GM18502 (cell line): ENCODE results near the gene RBCK1.
"Not testable (repeated sequence)": the region's sequence is repeated elsewhere in the genome, so short reads cannot be mapped to it uniquely, and the experiment has no call there.

ENCODE experiments used
- ATAC-seq: cut with Tn5 transposase; IDR thresholded peaks from one replicate; pipeline ENCODE4 v1.9.1; 2021; ENCODE audit warnings: mild to moderate bottlenecking; ENCODE audit not compliant: unreplicated experiment, poor library complexity

RBCK1 gene

DNA sequence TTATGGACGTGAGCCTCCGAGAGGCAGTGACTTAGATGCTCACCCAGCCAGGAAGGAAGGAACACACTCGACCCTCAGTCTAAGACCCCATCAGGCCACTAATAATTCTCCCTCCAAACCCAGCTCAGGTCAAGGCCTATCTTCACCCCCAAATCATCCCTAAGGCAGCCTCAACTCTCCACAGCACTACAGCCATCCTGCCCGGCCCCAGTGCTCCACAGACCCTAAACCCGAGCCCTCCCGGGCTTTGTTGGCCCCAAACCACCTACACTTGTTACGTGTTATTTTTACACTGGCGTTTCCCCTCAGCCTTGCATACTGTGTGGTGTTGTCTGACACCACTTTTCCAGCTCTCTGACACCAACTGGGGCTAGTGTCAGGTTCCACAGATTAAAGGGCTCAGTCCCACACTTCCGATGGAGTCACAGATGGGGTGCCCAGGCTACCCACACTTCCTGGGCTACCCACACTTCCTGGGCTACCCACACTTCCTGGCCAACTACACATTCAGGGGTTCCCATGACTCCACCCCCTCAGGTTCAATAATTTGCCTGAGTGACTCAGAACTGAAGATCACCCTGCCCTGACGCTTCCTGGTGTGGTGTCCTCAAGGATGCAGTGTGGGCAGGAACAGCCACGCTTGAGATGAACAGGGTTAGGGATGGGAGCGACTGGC lies 25.3 kb downstream of the RBCK1 start:
- ATAC-seq, result peak; percentile 87

DNA sequence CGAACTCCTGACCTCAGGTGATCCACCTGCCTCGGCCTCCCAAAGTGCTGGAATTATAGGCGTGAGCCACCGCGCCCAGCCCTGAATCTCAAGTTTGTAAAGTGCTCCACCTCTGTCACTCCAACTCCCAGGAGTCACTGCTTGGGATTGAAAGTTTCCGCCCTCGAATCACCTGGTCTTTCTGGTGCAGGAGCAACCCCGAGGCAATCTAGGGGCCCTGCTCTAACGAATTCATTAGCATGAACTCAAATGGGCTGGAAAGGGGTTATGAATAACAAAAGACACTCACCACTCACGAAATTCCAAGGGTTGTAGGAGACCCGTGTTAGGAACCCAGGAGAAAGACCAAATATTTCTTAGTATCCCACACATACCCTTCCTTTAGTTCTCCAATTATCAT lies 26.1 kb downstream of the RBCK1 start:
- no peak for ATAC-seq

DNA sequence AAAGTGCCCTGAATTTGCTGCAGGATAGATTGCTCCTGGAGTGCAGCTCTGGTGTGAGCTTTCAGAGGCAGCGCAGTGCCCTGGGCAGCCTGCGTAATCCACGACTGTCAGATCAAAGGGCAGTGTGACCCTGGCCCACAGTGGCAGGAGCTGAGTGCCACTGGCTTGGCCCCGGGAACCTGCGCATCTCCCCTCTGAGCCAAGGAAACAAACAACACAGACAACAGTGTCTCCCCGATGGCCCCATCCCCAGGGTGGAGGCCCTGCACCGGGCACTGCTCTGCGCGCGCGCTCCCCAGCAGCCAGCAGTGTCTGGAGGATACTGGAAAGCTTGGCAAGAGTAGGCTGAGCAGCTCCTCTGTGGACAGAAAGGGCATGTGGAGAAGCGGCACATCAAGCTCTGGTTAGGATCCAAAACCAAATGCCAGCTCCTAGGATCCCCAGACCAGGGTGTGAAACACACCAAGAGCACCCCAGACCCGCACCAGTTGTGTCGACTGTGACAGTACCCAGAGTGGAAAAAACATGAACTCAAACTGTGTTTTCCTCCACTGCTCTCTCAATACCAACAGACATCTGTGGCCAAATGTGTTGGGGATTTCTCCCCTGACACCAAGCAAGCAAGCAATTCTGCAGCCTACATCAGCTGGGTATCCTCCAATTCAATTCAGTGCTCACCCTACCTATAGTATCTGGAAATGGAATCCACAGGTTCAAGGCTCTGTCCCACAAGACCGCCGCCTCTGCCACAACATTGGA lies 26.7 kb downstream of the RBCK1 start:
- ATAC-seq, result no peak

DNA sequence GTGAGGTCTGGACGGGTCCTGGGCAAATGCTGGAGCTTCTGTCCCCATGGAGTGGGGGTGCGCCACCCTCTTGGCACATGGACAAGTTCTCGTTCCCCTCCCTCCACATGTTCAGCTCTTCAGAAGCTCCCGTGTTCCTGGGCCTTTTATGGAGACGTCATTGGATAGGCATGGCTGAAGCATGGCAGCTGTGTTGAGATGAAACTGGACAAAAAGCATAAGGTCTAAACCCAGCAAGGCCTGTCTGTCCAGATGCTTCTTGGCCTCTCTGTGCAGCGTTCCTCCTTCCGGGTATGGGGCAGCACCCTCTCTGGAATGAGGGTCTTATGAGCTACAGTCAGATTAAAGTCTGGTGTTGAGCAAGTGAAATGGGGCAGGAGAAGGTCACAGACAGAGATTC lies 27.5 kb downstream of the RBCK1 start:
- ATAC-seq, result no peak

DNA sequence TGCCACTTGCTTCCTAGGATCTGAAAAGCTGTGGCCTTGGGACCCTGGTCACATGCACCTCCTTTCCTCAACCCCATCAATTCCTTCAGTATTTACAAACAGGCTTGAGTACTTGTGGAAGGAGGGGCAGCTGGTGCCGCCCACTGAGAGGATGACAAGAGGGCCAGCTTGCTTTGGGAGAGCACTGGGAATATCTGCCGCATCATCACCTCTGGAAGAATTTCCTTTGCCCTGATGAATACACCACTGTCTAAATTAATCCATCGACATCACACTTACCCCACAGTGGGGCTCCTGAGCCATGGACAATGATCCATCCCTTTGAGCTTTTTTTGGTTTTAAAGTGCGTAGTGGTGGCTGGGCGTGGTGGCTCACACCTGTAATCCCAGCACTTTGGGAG lies 28.4 kb downstream of the RBCK1 start:
- ATAC-seq, result no peak

DNA sequence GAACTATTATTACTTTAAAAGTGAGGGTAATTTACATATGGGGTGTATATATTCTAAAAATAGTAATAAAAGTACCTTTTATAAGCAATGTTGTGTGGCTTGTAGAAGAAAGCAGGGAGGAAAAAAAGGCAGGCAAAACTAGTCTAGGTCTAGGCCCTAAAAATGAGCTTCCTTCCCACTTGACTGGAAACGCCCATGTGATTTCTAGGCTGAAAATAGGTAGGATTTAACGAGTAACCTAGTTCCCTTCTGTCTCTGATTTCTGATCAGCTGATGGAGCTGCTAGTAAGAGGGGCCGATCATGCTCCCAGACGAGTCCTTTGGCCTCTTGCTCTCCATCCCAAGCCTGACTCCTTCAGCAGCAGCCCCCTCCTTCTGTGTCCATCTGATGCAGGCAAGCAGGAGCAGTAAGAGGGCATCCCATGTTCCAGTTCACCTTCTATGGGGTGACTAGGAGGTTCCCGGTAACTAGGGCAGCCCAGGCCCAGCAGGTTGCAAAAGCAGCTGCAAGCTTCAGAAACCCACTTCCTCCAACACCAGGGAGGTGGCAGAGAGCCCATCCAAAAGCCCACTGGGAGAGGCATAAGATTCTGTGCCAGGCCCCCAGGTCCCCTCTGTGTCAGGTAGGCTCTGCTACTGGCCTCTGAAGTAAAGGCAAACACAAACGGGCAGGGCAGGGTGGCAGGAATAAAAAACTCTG lies 29.8 kb downstream of the RBCK1 start:
- no peak for ATAC-seq

DNA sequence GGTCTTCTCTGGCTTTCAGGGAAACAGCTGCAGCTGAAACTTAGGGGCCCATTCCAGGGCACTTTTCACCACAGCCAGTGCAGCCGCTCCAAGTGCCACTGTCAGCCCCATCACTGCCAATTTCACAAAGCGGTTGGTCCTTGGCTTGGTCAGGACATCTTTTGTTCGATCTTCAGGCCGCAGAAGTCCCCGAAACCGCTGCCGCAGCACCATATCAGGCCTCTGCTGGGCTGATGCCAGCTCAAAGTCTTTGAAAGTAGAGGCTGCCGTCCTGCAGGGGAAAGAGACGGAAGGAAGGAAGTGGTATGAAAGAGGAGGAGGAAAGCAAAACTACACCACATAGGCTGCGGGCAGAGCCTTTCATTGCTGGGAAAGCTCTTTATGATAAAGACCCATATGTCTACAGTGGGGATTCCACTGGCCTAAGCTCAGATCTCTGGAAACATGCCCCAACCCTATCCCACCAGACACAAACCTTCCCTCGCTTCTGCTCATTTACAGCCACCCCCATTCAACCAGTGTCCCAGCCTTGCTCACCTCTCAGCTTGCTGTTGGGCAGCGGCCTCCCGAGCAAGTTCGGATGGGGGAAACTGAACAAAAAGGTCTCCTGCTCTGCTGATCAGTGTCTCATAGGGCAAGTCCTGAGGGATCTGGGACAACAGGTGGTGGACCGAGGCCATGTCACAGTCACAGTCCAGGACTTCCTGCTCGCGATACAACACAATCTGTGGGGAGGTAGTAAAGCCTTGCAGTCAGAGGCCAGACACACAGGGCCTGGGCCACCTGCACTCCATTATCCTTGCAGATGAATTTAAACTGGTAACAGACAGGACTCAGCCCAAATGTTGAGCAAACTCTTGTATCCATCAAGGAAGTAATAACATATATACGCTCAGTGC lies 30.7 kb downstream of the RBCK1 start:
- ATAC-seq, result no peak

DNA sequence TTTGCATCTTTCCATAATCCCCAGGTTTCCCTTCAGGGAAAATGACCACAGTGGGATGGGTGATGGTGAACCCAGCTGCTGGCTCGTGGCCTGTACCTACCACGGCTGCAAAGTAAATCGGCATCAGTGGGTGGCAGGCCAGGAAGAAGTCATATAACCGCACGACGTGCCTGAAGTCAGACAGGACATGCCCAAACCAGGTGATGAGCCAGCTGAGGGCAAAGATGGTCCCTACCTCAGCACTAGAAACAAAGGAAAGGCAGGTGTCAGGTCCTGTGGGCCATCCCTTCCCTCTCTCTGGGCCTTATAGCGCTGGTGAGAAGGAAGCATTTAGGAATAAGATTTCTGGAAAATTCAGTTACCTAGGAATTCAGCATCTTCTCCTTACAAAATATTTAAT lies 32.0 kb downstream of the RBCK1 start:
- ATAC-seq, result no peak

DNA sequence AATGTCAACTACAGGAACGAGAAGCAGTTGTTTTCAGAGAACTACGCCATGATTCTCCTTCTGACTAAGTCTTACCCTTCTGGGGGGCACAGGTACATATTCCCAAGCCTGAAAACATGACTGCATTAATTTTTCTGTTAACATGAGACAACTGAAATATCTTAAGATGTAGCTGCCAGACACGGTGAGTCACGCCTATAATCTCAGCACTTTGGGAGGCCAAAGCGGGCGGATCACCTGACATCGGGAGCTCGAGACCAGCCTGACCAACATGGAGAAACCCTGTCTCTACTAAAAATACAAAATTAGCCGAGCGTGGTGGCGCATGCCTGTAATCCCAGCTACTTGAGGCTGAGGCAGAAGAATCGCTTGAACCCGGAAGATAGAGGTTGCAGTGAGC lies 32.5 kb downstream of the RBCK1 start:
- no peak for ATAC-seq

DNA sequence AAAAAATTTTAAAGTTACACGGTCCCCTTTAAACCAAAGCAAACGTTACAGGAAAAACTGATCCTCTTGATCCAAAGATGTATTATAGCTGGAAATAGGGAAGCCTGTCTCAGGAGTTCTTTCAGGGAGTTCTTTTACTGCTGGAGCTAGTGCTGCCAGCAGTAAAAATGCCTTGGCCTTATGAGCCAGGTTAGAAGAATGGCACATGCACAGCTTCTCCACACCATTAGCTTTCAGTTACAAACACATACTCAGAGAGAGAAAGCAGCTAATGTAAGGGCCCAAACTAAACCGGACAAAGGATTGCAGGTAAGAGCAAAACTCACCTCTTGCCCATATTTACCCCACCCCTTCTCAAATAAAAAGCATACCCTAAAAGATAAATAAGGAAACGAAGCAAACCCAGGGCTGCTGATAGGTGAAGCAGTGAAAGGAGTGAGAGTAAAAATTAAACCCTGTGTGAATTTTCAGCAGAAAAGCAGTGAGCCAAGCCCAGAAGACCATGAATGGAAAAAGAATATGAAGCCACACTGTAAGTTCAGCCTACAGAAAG lies 35.2 kb downstream of the RBCK1 start:
- no peak for ATAC-seq

DNA sequence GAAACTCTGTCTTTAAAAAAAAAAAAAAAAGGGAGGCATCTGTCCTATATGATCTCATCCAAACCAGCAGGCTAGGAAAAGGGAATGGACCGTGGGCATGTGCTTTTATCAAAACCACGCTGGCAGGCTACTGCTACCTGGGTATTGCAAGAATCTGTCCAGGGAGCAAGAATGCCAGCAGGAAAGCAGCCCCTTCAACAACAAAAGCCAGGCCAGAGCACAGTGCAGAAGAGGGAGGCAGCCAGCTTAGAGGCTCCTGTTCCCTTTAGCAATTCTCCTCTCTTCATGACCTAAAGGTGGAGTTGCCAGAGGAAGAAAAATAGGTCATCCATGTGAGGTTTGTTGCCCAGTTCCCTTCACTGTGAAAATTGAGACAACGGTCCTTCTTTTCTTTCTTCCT lies 36.0 kb downstream of the RBCK1 start:
- ATAC-seq, result no peak

DNA sequence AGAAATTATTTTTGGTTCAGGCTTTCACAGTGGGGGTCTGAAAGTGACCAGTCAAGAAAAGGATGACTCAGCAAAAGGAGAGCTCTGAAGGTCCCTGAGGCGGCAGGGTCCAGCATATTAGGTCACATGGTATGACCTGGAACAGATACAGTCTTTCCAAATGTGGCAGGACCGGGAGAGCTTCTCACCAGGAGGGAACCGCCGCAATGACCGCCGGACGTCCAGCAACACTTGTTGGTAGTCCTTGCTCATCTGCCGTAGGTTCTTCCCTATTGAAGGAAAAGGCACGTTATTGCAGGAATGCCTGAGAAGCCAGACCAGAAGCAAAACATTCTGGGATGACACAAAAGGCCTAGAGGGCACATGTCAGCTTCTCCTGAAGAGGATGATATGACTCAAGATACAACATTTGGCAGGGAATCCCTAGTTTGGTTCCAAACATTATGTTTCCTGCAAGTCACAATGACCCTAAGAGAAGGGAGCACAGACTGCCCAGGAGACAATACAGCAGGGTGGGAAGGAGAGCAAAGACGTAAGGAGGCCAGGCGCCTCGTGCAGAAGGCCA lies 36.8 kb downstream of the RBCK1 start:
- ATAC-seq, result no peak

DNA sequence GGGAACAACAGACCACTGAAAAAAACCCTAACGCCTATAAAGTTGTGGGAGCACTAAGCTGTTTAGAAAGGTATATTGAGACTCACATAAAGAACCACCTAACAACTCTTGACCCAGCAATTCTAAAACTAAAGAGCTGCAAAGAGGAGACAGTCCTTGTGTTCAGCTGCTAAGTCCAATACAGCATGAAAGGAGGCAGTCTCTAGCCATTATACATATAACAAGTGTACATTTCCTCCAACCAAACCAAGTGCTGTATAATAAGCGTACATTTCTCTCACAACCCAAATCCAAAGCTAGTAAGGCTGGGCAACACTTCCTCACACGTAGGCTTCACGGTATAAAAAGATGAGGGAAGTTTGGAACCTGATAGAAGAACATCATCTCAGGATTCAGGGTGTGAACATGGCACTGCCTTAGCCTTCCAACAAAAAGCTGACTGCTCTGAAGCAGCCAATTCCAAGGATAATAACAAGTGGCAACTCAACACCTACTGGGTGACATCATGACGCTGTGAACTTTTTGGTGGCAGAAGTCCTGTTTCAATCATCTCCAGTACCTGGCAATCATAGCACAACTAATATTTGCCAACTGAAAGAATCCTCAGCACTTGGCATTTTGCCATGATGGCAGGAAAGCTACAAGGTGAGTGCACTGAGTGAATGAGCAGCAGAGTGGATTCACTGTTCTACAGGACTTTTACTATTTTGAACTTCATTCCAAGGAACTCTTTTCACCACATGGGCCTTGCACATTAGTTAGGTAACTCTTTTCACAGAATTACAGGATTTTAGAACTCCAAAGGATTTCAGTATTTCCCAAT lies 37.6 kb downstream of the RBCK1 start:
- ATAC-seq, result no peak

DNA sequence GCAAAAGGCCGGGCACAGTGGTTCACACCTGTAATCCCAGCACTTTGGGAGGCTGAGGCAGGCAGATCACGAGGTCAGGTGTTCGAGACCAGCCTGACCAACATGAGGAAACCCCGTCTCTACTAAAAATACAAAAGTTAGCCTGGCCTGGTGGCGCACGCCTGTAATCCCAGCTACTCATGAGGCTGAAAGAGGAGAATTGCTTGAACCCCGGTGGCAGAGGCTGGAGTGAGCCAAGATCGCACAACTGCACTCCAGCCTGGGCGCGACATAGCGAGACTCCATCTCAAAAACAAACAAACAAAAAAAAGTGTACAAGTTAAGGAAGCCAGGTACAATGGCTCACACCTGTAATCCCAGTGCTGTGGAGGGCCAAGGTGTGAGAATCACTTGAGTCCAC lies 43.9 kb downstream of the RBCK1 start:
- not testable (repeated sequence) for ATAC-seq

DNA sequence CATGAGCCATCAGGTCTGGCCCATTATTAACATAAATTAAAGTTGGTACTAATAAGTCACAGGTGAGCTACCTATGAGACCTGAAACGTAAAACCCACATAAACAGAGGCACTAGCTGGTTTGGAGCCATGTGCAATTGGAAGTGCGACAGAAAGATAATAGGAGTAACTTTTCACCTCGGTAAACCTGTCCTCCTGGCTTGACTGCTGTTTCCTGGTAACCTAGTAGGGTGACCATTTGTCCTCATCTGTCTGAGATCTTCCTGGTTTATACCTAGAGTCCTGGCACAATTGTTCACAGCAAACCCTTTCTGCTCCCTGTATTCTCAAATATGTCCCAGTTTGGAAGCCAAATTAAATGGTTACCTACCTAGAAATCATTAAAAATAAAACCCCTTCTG lies 46.9 kb downstream of the RBCK1 start:
- ATAC-seq, result no peak

DNA sequence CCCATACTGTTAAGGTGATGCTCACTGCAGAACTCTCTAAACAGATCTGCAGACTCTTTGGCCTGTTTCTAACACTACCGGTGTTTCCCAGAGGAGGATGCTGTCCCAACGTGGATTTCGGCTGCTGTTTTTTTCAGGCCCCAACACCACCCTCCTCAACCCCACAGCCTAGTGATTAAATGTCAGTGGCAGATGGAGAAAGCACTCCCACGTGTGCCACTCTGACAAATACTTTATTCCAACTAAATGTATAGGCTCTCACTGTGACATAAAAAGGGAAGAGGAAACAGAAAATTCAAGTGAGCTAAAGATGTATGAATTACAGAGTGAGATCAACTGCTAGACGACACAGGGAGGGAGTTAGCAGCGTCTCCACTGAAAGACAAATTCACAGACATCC lies 50.7 kb downstream of the RBCK1 start:
- no peak for ATAC-seq

DNA sequence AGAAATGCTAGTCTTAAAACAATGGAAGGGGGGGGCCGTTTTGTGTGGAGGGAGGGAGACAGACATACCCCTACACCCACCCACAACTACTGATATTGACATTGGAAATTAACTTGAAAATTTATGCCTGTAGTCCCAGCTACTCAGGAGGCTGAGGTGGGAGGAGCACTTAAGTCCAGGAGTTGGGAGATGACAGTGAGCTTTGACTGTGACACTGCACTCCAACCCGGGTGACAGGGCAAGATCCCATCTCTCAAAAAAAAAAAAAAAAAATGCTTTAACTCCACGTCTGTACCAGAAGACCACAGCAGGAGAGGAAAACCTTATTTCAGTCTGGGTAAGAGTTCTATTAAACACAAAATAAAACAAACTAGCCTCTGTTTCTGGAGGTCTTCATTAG lies 52.1 kb downstream of the RBCK1 start:
- ATAC-seq, result no peak

DNA sequence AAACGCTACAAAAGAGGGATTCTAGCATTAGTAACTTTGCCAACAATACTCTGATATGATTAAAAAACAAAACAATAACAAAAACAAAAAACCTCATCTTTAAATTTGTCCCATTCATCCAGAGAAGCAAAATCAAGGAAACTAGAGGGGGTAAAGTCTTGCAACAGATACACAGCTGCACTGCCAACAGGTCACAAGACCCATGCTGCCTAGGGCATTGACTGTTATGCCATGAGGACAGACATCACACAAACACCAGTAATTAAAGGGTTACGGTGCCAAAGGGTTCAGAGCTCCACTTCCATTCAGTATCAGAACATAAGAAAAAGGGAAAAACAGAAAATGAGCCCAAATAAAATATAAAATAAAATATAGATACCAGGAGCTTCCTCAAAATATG lies 52.6 kb downstream of the RBCK1 start:
- ATAC-seq, result no peak
